HCT116 (cell line): ENCODE data around the gene RNPEPL1. TPM values are rescaled to one million over a fixed set of nuclear protein-coding genes. Genes with fewer than 3 reads are reported as not detected.

ENCODE experiments used
- ATAC-seq: fragments of 200-7000 bp; cut with Tn5 transposase; 2 replicates; pipeline ENCODE4 v1.9.1; 2020; ENCODE audit warnings: mild to moderate bottlenecking, moderate library complexity
- BruUV-seq: library from RNA; stranded (reverse); fragments of 400-500 nt; replicated peaks from 2 replicates; lab custom pipeline; 2021; lab: Mats Ljungman, UMichigan
- CTCF ChIA-PET: fragments of 300-600 bp; sonication (Branson Sonifier 250); formaldehyde crosslinking; loops from one replicate; lab custom pipeline; 2021; ENCODE audit warnings: antibody characterized with exemption; lab: Charles Lee
- POLR2A ChIA-PET: fragments of 300-600, 350-600 bp; sonication (Branson Sonifier 250); formaldehyde crosslinking; loops from one replicate; lab custom pipeline; 2021; ENCODE audit warnings: antibody characterized with exemption; lab: Charles Lee
- RAD21 ChIA-PET, 2 experiments: fragments of 300-600 bp; sonication (Branson Sonifier 250); formaldehyde crosslinking; loops; one replicate each; lab custom pipeline; 2023; ENCODE audit warnings: low total read pairs in 2 of 2; ENCODE audit not compliant: uncharacterized antibody in 2 of 2, unreplicated experiment in 2 of 2, low non-redundant PET in 1 of 2; lab: Charles Lee
- DNase-seq: peaks from one replicate; pipeline ENCODE4 v3.0.0-alpha.2; 2010; ENCODE audit warnings: low read depth, low spot score
- H2AFZ ChIP-seq: fragments of 200-600 bp; shearing (Covaris generic), sonication (generic); 2 replicates; pipeline ENCODE4 v1.6.1; 2017; ENCODE audit warnings: low read depth, mixed run types, mixed read lengths, antibody characterized with exemption, low read length; ENCODE audit not compliant: poor library complexity, severe bottlenecking
- H3K27ac ChIP-seq: 2 replicates; pipeline ENCODE4 v1.5.1; 2012; ENCODE audit warnings: low read depth, low read length
- H3K27me3 ChIP-seq: fragments of 200-600 bp; sonication (generic); 2 replicates; pipeline ENCODE4 v1.6.1; 2016; ENCODE audit warnings: mixed run types, low read length, mixed read lengths; ENCODE audit not compliant: insufficient read depth
- H3K36me3 ChIP-seq, 2 experiments: fragments of 200-500 bp in 1 of 2; fragments of 200-600 bp in 1 of 2; sonication (Bioruptor generic) in 1 of 2; sonication (generic) in 1 of 2; 2 replicates each; pipeline versions ENCODE4 v1.5.1 to v1.6.1; 2014 to 2016; ENCODE audit warnings: low read length in 2 of 2, inconsistent platforms in 1 of 2, mixed read lengths in 1 of 2, mixed run types in 1 of 2; ENCODE audit not compliant: insufficient read depth in 2 of 2, control insufficient read depth in 1 of 2
- H3K4me1 ChIP-seq, 2 experiments: fragments of 200-600 bp in 1 of 2; sonication (generic) in 1 of 2; 2 replicates each; pipeline versions ENCODE4 v1.5.1 to v1.6.1; 2012 to 2017; ENCODE audit warnings: low read length in 2 of 2, inconsistent platforms in 1 of 2, mild to moderate bottlenecking in 1 of 2, mixed read lengths in 1 of 2, mixed run types in 1 of 2, moderate library complexity in 1 of 2; ENCODE audit not compliant: insufficient read depth in 2 of 2, control insufficient read depth in 1 of 2
- H3K4me2 ChIP-seq: fragments of 200-600 bp; sonication (generic); 2 replicates; pipeline ENCODE4 v1.6.1; 2017; ENCODE audit warnings: mixed run types, low read length, mixed read lengths
- H3K4me3 ChIP-seq, 2 experiments: fragments of 200-600 bp in 1 of 2; sonication (generic) in 1 of 2; replicated peaks in 1 of 2; 2 replicates each; pipeline ENCODE4 v1.5.1; 2011 to 2016; ENCODE audit warnings: low read length in 2 of 2, control low read depth in 1 of 2, low read depth in 1 of 2, mild to moderate bottlenecking in 1 of 2, mixed read lengths in 1 of 2, mixed run types in 1 of 2
- H3K79me2 ChIP-seq: fragments of 200-600 bp; sonication (generic); 2 replicates; pipeline ENCODE4 v1.6.1; 2017; ENCODE audit warnings: mild to moderate bottlenecking, mixed run types, low read length, moderate library complexity, mixed read lengths; ENCODE audit not compliant: insufficient read depth
- H3K9ac ChIP-seq: fragments of 200-600 bp; sonication (generic); 2 replicates; pipeline ENCODE4 v1.6.1; 2016; ENCODE audit warnings: low read length, mixed read lengths
- H3K9me2 ChIP-seq: fragments of 200-600 bp; sonication (generic), shearing (Covaris generic); 2 replicates; pipeline ENCODE4 v1.6.1; 2017; ENCODE audit warnings: mixed run types, mild to moderate bottlenecking, moderate library complexity; ENCODE audit not compliant: insufficient read depth
- H3K9me3 ChIP-seq, 2 experiments: fragments of 200-500 bp in 1 of 2; fragments of 200-600 bp in 1 of 2; sonication (Bioruptor generic) in 1 of 2; sonication (generic) in 1 of 2; 2 replicates each; pipeline ENCODE4 v1.6.1; 2014 to 2017; ENCODE audit warnings: low read length in 2 of 2, mixed read lengths in 2 of 2, inconsistent platforms in 1 of 2, low read depth in 1 of 2, mild to moderate bottlenecking in 1 of 2, mixed run types in 1 of 2, moderate library complexity in 1 of 2; ENCODE audit not compliant: control insufficient read depth in 1 of 2, insufficient read depth in 1 of 2
- H4K20me1 ChIP-seq: fragments of 200-600 bp; sonication (generic), shearing (Covaris generic); 2 replicates; pipeline ENCODE4 v1.6.1; 2017; ENCODE audit warnings: mixed run types, mild to moderate bottlenecking, moderate library complexity; ENCODE audit not compliant: insufficient read depth
- CBX3 ChIP-seq: IDR thresholded peaks from 2 replicates; pipeline ENCODE4 v1.6.1; 2012; ENCODE audit warnings: low read depth
- EGR1 ChIP-seq: IDR thresholded peaks from 2 replicates; pipeline ENCODE4 v1.6.1; 2012; ENCODE audit warnings: low read depth
- ELF1 ChIP-seq: IDR thresholded peaks from 2 replicates; pipeline ENCODE4 v1.6.1; 2012; ENCODE audit warnings: low read depth, borderline replicate concordance
- EZH2phosphoT487 ChIP-seq: fragments of 200-600 bp; IDR thresholded peaks from 2 replicates; pipeline ENCODE4 v1.6.1; 2018; ENCODE audit warnings: antibody characterized with exemption, borderline replicate concordance
- FOSL1 ChIP-seq: IDR thresholded peaks from 2 replicates; pipeline ENCODE4 v1.6.1; 2012; ENCODE audit warnings: low read depth
- POLR2A ChIP-seq: IDR thresholded peaks from 2 replicates; pipeline ENCODE4 v1.7.0; 2011; ENCODE audit warnings: borderline replicate concordance; ENCODE audit not compliant: insufficient read depth, insufficient read length; ENCODE audit errors: extremely low read depth
- RAD21 ChIP-seq: IDR thresholded peaks from 2 replicates; pipeline ENCODE4 v1.6.1; 2012; ENCODE audit warnings: low read depth, mild to moderate bottlenecking
- TCF7L2 ChIP-seq: IDR thresholded peaks from 2 replicates; pipeline ENCODE4 v1.7.0; 2011; ENCODE audit warnings: borderline replicate concordance, inconsistent platforms; ENCODE audit not compliant: insufficient read depth, insufficient read length; ENCODE audit errors: extremely low read depth
- YY1 ChIP-seq: IDR thresholded peaks from 2 replicates; pipeline ENCODE4 v1.6.1; 2011; ENCODE audit warnings: low read length, low read depth, moderate library complexity, mild to moderate bottlenecking; ENCODE audit not compliant: insufficient replicate concordance; ENCODE audit errors: extremely low read depth
- intact Hi-C: fragments of 100-400 bp; cut with micrococcal nuclease; formaldehyde crosslinking; loops from 2 replicates; pipeline ENCODE4 v1.10.0; 2022
- total RNA-seq: library from RNA; stranded (reverse); gene quantifications from one replicate; pipeline ENCODE4 v1.2.1, GENCODE V29; 2021; ENCODE audit not compliant: unreplicated experiment
- TF ChIP-seq, protein P1 (sequence below): IDR thresholded peaks from 2 replicates; pipeline ENCODE4 v1.6.1; 2012
- TF ChIP-seq, protein P2 (sequence below): IDR thresholded peaks from 2 replicates; pipeline ENCODE4 v1.6.1; 2012
- TF ChIP-seq, protein P3 (sequence below): IDR thresholded peaks from 2 replicates; pipeline ENCODE4 v1.6.1; 2011; ENCODE audit warnings: mild to moderate bottlenecking, low read length, moderate library complexity; ENCODE audit not compliant: insufficient replicate concordance; ENCODE audit errors: extremely low read depth
- TF ChIP-seq, protein P4 (sequence below), 3 experiments: fragments of 200-600 bp in 1 of 3; sonication (generic) in 1 of 3; IDR thresholded peaks in 2 of 3; conservative IDR thresholded peaks in 1 of 3; 2 replicates each; pipeline ENCODE4 v1.5.1; 2012 to 2017; ENCODE audit warnings: low read depth in 2 of 3, low read length in 2 of 3, antibody characterized with exemption in 1 of 3, borderline replicate concordance in 1 of 3, control low read depth in 1 of 3, mild to moderate bottlenecking in 1 of 3, mixed read lengths in 1 of 3, mixed run types in 1 of 3, moderate library complexity in 1 of 3; ENCODE audit not compliant: insufficient read depth in 1 of 3

RNPEPL1 gene
- total RNA-seq, 1 experiment from 2014 or later = 49.7 TPM

DNA sequence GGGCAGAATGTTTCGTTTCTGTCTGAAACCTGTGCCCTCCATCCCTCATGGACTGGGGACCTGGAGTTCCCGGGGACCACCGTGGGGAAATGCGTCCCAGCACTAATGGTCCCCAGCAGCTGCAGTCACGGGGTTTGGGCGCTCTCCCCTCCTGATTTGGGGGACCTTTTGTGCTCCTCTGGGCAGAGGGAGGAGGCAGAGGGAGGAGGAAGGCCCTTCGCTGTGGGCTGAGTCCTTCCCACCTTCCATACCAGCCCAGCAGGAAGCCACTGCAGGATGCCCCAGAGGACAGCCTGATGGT lies 60.2 kb downstream of the RNPEPL1 start:
- H3K9me2 ChIP-seq = no peaks in the 10 kb centered on the region
- RAD21 ChIA-PET = no interaction called here
- H3K27ac ChIP-seq = no peak overlapping the region
- H3K27me3 ChIP-seq = no peaks in the 10 kb centered on the region
- no peaks in the 10 kb centered on the region for H3K4me1 ChIP-seq
- CTCF ChIA-PET = no interaction called here
- no peak overlapping the region for H2AFZ ChIP-seq
- no peaks in the 10 kb centered on the region for H3K36me3 ChIP-seq
- ATAC-seq (no peak), DNase-seq (no peak)
- H3K9ac ChIP-seq = no peak overlapping the region
- H4K20me1 ChIP-seq = no peaks in the 10 kb centered on the region
- BruUV-seq = no TSS peak
- H3K79me2 ChIP-seq = no peaks in the 10 kb centered on the region
- TF ChIP-seq YY1 = no peak
- TF ChIP-seq, protein P1, sequence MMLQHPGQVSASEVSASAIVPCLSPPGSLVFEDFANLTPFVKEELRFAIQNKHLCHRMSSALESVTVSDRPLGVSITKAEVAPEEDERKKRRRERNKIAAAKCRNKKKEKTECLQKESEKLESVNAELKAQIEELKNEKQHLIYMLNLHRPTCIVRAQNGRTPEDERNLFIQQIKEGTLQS = no peak
- TF ChIP-seq, protein P2, sequence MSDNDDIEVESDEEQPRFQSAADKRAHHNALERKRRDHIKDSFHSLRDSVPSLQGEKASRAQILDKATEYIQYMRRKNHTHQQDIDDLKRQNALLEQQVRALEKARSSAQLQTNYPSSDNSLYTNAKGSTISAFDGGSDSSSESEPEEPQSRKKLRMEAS = no peak
- TF ChIP-seq, protein P3, sequence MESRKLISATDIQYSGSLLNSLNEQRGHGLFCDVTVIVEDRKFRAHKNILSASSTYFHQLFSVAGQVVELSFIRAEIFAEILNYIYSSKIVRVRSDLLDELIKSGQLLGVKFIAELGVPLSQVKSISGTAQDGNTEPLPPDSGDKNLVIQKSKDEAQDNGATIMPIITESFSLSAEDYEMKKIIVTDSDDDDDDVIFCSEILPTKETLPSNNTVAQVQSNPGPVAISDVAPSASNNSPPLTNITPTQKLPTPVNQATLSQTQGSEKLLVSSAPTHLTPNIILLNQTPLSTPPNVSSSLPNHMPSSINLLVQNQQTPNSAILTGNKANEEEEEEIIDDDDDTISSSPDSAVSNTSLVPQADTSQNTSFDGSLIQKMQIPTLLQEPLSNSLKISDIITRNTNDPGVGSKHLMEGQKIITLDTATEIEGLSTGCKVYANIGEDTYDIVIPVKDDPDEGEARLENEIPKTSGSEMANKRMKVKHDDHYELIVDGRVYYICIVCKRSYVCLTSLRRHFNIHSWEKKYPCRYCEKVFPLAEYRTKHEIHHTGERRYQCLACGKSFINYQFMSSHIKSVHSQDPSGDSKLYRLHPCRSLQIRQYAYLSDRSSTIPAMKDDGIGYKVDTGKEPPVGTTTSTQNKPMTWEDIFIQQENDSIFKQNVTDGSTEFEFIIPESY = no peak
- no peak for TF ChIP-seq ELF1
- TF ChIP-seq EGR1 = no peak
- no peak for TF ChIP-seq RAD21
- TF ChIP-seq TCF7L2 = no peak
- TF ChIP-seq, protein P4, sequence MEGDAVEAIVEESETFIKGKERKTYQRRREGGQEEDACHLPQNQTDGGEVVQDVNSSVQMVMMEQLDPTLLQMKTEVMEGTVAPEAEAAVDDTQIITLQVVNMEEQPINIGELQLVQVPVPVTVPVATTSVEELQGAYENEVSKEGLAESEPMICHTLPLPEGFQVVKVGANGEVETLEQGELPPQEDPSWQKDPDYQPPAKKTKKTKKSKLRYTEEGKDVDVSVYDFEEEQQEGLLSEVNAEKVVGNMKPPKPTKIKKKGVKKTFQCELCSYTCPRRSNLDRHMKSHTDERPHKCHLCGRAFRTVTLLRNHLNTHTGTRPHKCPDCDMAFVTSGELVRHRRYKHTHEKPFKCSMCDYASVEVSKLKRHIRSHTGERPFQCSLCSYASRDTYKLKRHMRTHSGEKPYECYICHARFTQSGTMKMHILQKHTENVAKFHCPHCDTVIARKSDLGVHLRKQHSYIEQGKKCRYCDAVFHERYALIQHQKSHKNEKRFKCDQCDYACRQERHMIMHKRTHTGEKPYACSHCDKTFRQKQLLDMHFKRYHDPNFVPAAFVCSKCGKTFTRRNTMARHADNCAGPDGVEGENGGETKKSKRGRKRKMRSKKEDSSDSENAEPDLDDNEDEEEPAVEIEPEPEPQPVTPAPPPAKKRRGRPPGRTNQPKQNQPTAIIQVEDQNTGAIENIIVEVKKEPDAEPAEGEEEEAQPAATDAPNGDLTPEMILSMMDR (IDR thresholded peaks at IDR 0.05 in 2 of 3, conservative IDR thresholded peaks at IDR 0.05 in 1 of 3; ENCODE audit: borderline replicate concordance in 1 of 3, insufficient read depth in 1 of 3, low read depth in 2 of 3, low read length in 2 of 3) = no peak
- TF ChIP-seq CBX3 = no peak
- TF ChIP-seq FOSL1 = no peak
- no peak for TF ChIP-seq POLR2A
- TF ChIP-seq EZH2phosphoT487 = no peak
- H3K4me2 ChIP-seq = no peak overlapping the region
- H3K9me3 ChIP-seq = peaks cover 0 to under 1% of the 10 kb centered on the region in 2 experiments; a peak in 2 of 4 replicates
- intact Hi-C loops = no loop called here
- POLR2A ChIA-PET = no interaction called here
- no peak overlapping the region for H3K4me3 ChIP-seq
